ENCODE results near the gene FCER2.

Gene FCER2

GRCh38 chr19:7676376-7676775 lies 25.6 kb downstream of the FCER2 start:
- no peak for DNase-seq

- DNase-seq, result peak; percentile 50
These were observed 27.6 kb downstream of the FCER2 start for GRCh38 chr19:7674010-7675005.

GRCh38 chr19:7672522-7672921 lies 29.4 kb downstream of the FCER2 start:
- no peak for DNase-seq

- no peak for DNase-seq
These were observed 31.1 kb downstream of the FCER2 start for GRCh38 chr19:7670790-7671189.

- DNase-seq, result peak; percentile 21
These were observed 31.7 kb downstream of the FCER2 start for GRCh38 chr19:7670150-7670783.

- no peak for DNase-seq
These were observed 32.3 kb downstream of the FCER2 start for GRCh38 chr19:7669641-7670040.

GRCh38 chr19:7668842-7669241 lies 33.1 kb downstream of the FCER2 start, which contains the start of gene RETN:
RETN (plus strand) TSS chr19:7669049; CDS start chr19:7669327, 278 bp downstream.
- no peak for DNase-seq

- no peak for DNase-seq
These were observed 36.9 kb downstream of the FCER2 start for GRCh38 chr19:7665076-7665475.

GRCh38 chr19:7663706-7664105 lies 38.2 kb downstream of the FCER2 start:
- no peak for DNase-seq

GRCh38 chr19:7662657-7663056 lies 39.3 kb downstream of the FCER2 start:
- DNase-seq, result no peak

- no peak for DNase-seq
These were observed 40.0 kb downstream of the FCER2 start for GRCh38 chr19:7661744-7662538.

- DNase-seq, result peak; percentile 70
These were observed 43.7 kb downstream of the FCER2 start for GRCh38 chr19:7658219-7658686.

- DNase-seq, result peak; percentile 29
These were observed 44.7 kb downstream of the FCER2 start for GRCh38 chr19:7657131-7657751.

GRCh38 chr19:7655581-7655980 lies 46.4 kb downstream of the FCER2 start:
- no peak for DNase-seq

- DNase-seq, result no peak
These were observed 47.5 kb downstream of the FCER2 start for GRCh38 chr19:7654401-7654800.

GRCh38 chr19:7652061-7652641 lies 49.8 kb downstream of the FCER2 start:
- DNase-seq, result peak; percentile 88

- DNase-seq, result no peak
These were observed 51.8 kb downstream of the FCER2 start for GRCh38 chr19:7650148-7650547.

- DNase-seq, result no peak
These were observed 53.5 kb downstream of the FCER2 start for GRCh38 chr19:7648265-7649014.

GRCh38 chr19:7647156-7647555 lies 54.8 kb downstream of the FCER2 start:
- no peak for DNase-seq

GRCh38 chr19:7646426-7646700 lies 55.6 kb downstream of the FCER2 start:
- no peak for DNase-seq

GRCh38 chr19:7645656-7646425 lies 56.1 kb downstream of the FCER2 start:
- no peak for DNase-seq
